IPS DF 19.7 (cell line): ENCODE data around the gene CACNA1S.

ENCODE experiments used
- DNase-seq: peaks from one replicate; pipeline ENCODE4 v3.0.0-alpha.2; 2013; ENCODE audit warnings: low read depth, low spot score

The CACNA1S gene

GRCh38 chr1:201116091-201116490 is 3.9 kb upstream of the CACNA1S start:
- DNase-seq = no peak

GRCh38 chr1:201115390-201115937 is 3.2 kb upstream of the CACNA1S start:
- DNase-seq = no peak

GRCh38 chr1:201114245-201115131 is 2.3 kb upstream of the CACNA1S start:
- DNase-seq = peak; percentile 80

GRCh38 chr1:201113451-201114244 is 1.4 kb upstream of the CACNA1S start:
- no peak for DNase-seq

- no peak for DNase-seq
Observed at GRCh38 chr1:201112926-201113325, 700 bp upstream of the CACNA1S start.

- DNase-seq = no peak
Observed at GRCh38 chr1:201111672-201112071, 554 bp downstream of the CACNA1S start.

- no peak for DNase-seq
Observed at GRCh38 chr1:201111156-201111555, 1.1 kb downstream of the CACNA1S start.

- DNase-seq = no peak
Observed at GRCh38 chr1:201110616-201111015, 1.6 kb downstream of the CACNA1S start.

GRCh38 chr1:201110138-201110537 is 2.1 kb downstream of the CACNA1S start:
- no peak for DNase-seq

- DNase-seq = no peak
Observed at GRCh38 chr1:201109651-201110050, 2.6 kb downstream of the CACNA1S start.

GRCh38 chr1:201108614-201109013 is 3.6 kb downstream of the CACNA1S start:
- DNase-seq = no peak

- no peak for DNase-seq
Observed at GRCh38 chr1:201105688-201106087, 6.5 kb downstream of the CACNA1S start.

GRCh38 chr1:201104141-201104540 is 8.1 kb downstream of the CACNA1S start:
- no peak for DNase-seq

GRCh38 chr1:201103666-201104065 is 8.6 kb downstream of the CACNA1S start:
- no peak for DNase-seq

GRCh38 chr1:201100169-201100930 is 11.9 kb downstream of the CACNA1S start:
- no peak for DNase-seq

GRCh38 chr1:201098992-201099677 is 13.1 kb downstream of the CACNA1S start:
- DNase-seq = no peak

- no peak for DNase-seq
Observed at GRCh38 chr1:201096977-201097856, 15.0 kb downstream of the CACNA1S start.

GRCh38 chr1:201096041-201096461 is 16.2 kb downstream of the CACNA1S start:
- DNase-seq = no peak

GRCh38 chr1:201095581-201095980 is 16.6 kb downstream of the CACNA1S start:
- no peak for DNase-seq

- no peak for DNase-seq
Observed at GRCh38 chr1:201094832-201095231, 17.4 kb downstream of the CACNA1S start.
